HG03521 (cell line): ENCODE measurements around the gene FAM180A.

Experiments
- ATAC-seq: cut with Tn5 transposase; IDR thresholded peaks from one replicate; pipeline ENCODE4 v1.9.1; 2021; ENCODE audit warnings: mild to moderate bottlenecking, moderate library complexity; ENCODE audit not compliant: unreplicated experiment

Gene FAM180A

DNA sequence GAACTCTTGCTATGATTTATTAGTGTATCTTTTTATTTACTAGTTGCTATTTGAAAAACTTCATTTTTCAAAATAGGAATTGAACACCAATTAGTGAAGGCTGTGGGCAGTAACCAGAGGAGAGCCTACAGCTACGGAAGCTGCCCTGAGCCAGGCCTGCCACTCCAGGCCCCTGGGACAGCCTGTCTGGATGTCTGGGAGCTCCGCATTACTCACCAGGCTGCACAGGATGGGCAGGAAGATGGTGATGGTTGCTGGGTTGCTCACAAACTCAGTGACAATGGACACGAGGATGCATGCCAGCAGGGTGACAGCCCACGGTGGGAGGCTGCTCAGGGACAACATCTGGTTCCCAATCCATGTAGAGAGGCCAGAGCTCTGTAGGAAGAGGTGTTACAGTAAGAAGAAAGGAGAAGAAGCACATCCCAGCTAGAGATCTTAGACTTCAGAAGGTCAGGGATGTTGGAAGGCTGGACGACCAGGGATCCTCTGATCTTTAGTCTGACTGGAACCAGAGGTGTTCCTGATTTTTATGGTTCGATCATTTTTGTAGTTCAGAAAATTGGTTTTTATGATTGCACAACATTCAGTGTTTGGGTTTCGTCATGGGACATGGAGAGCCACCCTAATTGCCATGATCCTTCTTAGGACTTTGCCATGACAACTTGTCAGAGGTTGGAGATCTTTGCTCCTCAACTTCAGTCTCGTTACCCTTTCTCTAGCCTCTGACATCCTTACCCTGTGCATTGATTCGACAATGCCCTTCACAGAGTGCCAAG lies 63.1 kb downstream of the FAM180A start:
- ATAC-seq, result no peak

DNA sequence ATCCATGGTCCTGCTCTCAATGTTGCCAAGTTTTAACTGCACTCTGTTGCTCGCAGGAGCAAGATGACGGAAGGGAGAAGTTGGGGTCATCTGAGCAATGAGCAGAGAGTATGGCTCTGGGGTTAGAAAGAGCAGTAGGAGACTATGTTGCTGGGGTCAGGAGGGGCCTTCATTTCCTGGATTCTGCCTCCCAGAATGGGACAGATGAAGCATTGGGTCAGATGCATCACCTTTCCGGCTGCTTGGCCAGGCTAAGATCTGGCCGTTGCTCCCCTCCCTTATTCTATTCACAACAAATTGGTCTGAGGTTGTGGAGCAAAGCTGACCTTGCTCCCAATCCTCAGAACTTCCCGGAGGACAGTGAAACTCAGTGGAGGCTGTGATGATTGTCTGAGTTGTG lies 63.9 kb downstream of the FAM180A start:
- ATAC-seq, result no peak

GRCh38 chr7:135684136-135684535 lies 64.5 kb downstream of the FAM180A start:
- no peak for ATAC-seq

GRCh38 chr7:135683609-135684008 lies 65.0 kb downstream of the FAM180A start:
- ATAC-seq, result no peak

GRCh38 chr7:135682191-135682590 lies 66.4 kb downstream of the FAM180A start:
- no peak for ATAC-seq

- no peak for ATAC-seq
These were observed 66.9 kb downstream of the FAM180A start for GRCh38 chr7:135681762-135682161.
